CD14-positive monocyte (primary cell): ENCODE measurements around the gene TECPR2. TPM values are rescaled to one million over a fixed set of nuclear protein-coding genes. Genes with fewer than 3 reads are reported as not detected.
A peak's percentile ranks its signal among the peaks of the same experiment; 100 is the strongest.

Experiments
- DNase-seq, 3 donors: peaks; one replicate each; pipeline ENCODE4 v3.0.0-alpha.2; 2011 to 2022
- H2AFZ ChIP-seq: 2 replicates; pipeline ENCODE4 v1.6.0; 2012; ENCODE audit warnings: mild to moderate bottlenecking, low read depth, low read length, inconsistent platforms; ENCODE audit not compliant: insufficient read depth, poor library complexity, severe bottlenecking
- H3K27ac ChIP-seq, 2 donors: 1 replicate in 1 of 2; 2 replicates in 1 of 2; pipeline ENCODE4 v1.5.1; 2012 to 2013; ENCODE audit warnings: low read length in 2 of 2, control low read depth in 1 of 2, inconsistent platforms in 1 of 2, low read depth in 1 of 2, mild to moderate bottlenecking in 1 of 2
- H3K27me3 ChIP-seq, 2 donors: one replicate each; pipeline versions ENCODE4 v1.6.0 to v1.6.1; 2011 to 2013; ENCODE audit warnings: low read length in 2 of 2; ENCODE audit not compliant: control insufficient read depth in 2 of 2, insufficient read depth in 2 of 2
- H3K36me3 ChIP-seq, 2 donors: replicated peaks in 1 of 2; 1 replicate in 1 of 2; 2 replicates in 1 of 2; pipeline versions ENCODE4 v1.5.1 to v1.6.1; 2012 to 2013; ENCODE audit warnings: low read length in 2 of 2, control low read depth in 1 of 2, inconsistent platforms in 1 of 2, mild to moderate bottlenecking in 1 of 2; ENCODE audit not compliant: insufficient read depth in 2 of 2, control insufficient read depth in 1 of 2
- H3K4me1 ChIP-seq, 2 donors: 1 replicate in 1 of 2; 2 replicates in 1 of 2; pipeline versions ENCODE4 v1.5.1 to v1.6.1; 2012 to 2013; ENCODE audit warnings: low read length in 2 of 2, control low read depth in 1 of 2, inconsistent platforms in 1 of 2, mild to moderate bottlenecking in 1 of 2, moderate library complexity in 1 of 2; ENCODE audit not compliant: insufficient read depth in 2 of 2, control insufficient read depth in 1 of 2
- H3K4me2 ChIP-seq: replicated peaks from 2 replicates; pipeline ENCODE3; 2012; ENCODE audit warnings: low read length, moderate library complexity, mild to moderate bottlenecking; ENCODE audit not compliant: poor library complexity, severe bottlenecking; ENCODE audit errors: extremely low read depth
- H3K4me3 ChIP-seq, 3 experiments: fragments of 200-600 bp in 1 of 3; sonication (generic) in 1 of 3; replicated peaks in 1 of 3; 1 replicate in 2 of 3; 2 replicates in 1 of 3; pipeline ENCODE4 v1.5.1; 2011 to 2013; ENCODE audit warnings: low read length in 3 of 3, mild to moderate bottlenecking in 3 of 3, control low read depth in 2 of 3, low read depth in 2 of 3, inconsistent platforms in 1 of 3, moderate library complexity in 1 of 3
- H3K79me2 ChIP-seq: 2 replicates; pipeline ENCODE4 v1.6.0; 2012; ENCODE audit warnings: mild to moderate bottlenecking, control low read depth, inconsistent platforms, low read length, moderate library complexity; ENCODE audit not compliant: insufficient read depth
- H3K9ac ChIP-seq: 2 replicates; pipeline ENCODE4 v1.6.0; 2017; ENCODE audit warnings: low read length, mild to moderate bottlenecking; ENCODE audit not compliant: insufficient read depth, poor library complexity, severe bottlenecking
- H3K9me3 ChIP-seq, 2 donors: replicated peaks in 1 of 2; 1 replicate in 1 of 2; 2 replicates in 1 of 2; pipeline versions ENCODE4 v1.5.1 to v1.6.1; 2012 to 2013; ENCODE audit warnings: low read length in 2 of 2, control low read depth in 1 of 2; ENCODE audit not compliant: control insufficient read depth in 1 of 2, insufficient read depth in 1 of 2
- H4K20me1 ChIP-seq: 2 replicates; pipeline ENCODE4 v1.6.0; 2012; ENCODE audit warnings: mild to moderate bottlenecking, low read length, control low read depth, moderate library complexity; ENCODE audit not compliant: insufficient read depth
- H3K27ac Mint-ChIP-seq, 7 donors: one replicate each; pipeline ENCODE4 v1.8.0; 2020; ENCODE audit warnings: mild to moderate bottlenecking in 7 of 7, mixed read lengths in 7 of 7, moderate library complexity in 6 of 7, inconsistent platforms in 2 of 7
- H3K27me3 Mint-ChIP-seq, 3 donors: one replicate each; pipeline ENCODE4 v1.8.0; 2021 to 2022; ENCODE audit warnings: low read depth in 3 of 3, mild to moderate bottlenecking in 3 of 3, mixed read lengths in 3 of 3, moderate library complexity in 3 of 3, inconsistent platforms in 1 of 3
- H3K36me3 Mint-ChIP-seq, 2 donors: one replicate each; pipeline ENCODE4 v1.8.0; 2020; ENCODE audit warnings: mixed read lengths in 2 of 2, inconsistent platforms in 1 of 2, mild to moderate bottlenecking in 1 of 2
- H3K4me1 Mint-ChIP-seq: one replicate; pipeline ENCODE4 v1.8.0; 2020; ENCODE audit warnings: mild to moderate bottlenecking, mixed read lengths
- H3K4me3 Mint-ChIP-seq, 2 donors: one replicate each; pipeline ENCODE4 v1.8.0; 2020; ENCODE audit warnings: mild to moderate bottlenecking in 2 of 2, mixed read lengths in 2 of 2, moderate library complexity in 1 of 2
- H3K9me3 Mint-ChIP-seq, 7 donors: one replicate each; pipeline ENCODE4 v1.8.0; 2020 to 2022; ENCODE audit warnings: mixed read lengths in 7 of 7, mild to moderate bottlenecking in 6 of 7, moderate library complexity in 6 of 7, inconsistent platforms in 2 of 7
- WGBS: methylation state at CpG from one replicate; pipeline ENCODE4 v1.1.5; 2013; ENCODE audit warnings: missing lambda C conversion rate; ENCODE audit not compliant: insufficient coverage; 5-methylcytosine and 5-hydroxymethylcytosine counted together
- intact Hi-C, 2 donors: fragments of 100-400 bp; cut with micrococcal nuclease; formaldehyde crosslinking; loops; one replicate each; pipeline versions ENCODE4 v1.15.0 to v1.15.1; 2023
- polyA plus RNA-seq, 3 donors: library from polyadenylated mRNA; depleted of rRNA in 1 of 3; unstranded in 2 of 3; stranded (reverse) in 1 of 3; fragments of 300-500 nt in 2 of 3; fragments of >200 nt in 1 of 3; fragmentation: Illumina TruSeq in 2 of 3; gene quantifications; 1 replicate in 2 of 3; 2 replicates in 1 of 3; pipeline ENCODE4 v1.2.3, GENCODE V29; 2012 to 2021
- TF ChIP-seq, protein P1 (sequence below): fragments of 200-600 bp; IDR thresholded peaks from one replicate; pipeline ENCODE4 v1.8.0; 2022; ENCODE audit warnings: antibody characterized with exemption, mild to moderate bottlenecking

Gene TECPR2
- polyA plus RNA-seq, 3 donors = 2.8 to 10.4 (median 6.4) TPM

DNA sequence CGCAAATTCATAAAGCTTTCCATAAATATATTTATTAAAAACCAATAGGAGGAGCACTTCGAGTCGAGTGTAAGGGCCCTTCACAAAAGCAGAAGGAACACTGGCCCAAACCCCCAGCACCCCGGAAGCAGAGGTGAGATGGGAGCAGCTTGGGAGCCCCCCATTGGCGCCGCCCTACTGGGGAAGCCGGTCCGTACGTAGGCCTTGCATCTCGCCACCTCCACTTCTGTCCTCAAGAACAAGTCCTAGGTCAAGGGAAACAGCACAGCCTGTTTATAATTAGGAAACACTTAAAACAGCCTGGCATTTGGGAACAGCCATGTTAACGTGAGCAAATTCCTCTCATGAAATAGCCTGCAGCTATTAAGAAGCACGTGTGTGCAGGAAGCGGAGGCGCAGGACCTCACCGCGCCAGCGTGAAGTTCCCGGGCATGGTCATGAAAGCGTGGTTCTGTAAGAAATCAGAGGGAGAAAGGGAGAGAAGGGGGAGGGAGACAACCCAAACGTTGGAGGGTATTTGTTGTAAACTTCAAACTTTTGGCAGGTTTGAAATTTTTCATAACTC is 139.1 kb downstream of the TECPR2 start:
- Mint-ChIP-seq H3K27ac (peak overlapping the region in 3 of 7 donors; percentile 10 to 37 (median 15)), H3K4me3 (no peak overlapping the region), H3K27me3 (peaks cover 0 to 2% (median 0%) of the 10 kb centered on the region in 3 donors), H3K36me3 (peaks cover 32 to 52% of the 10 kb centered on the region in 2 donors), H3K9me3 (peaks cover 0 to 2% (median 0%) of the 10 kb centered on the region in 7 donors), H3K4me1 (peaks cover 19% of the 10 kb centered on the region)
- no peak overlapping the region for H3K4me2 ChIP-seq
- no peak overlapping the region for H3K9ac ChIP-seq
- no peaks in the 10 kb centered on the region for H3K27me3 ChIP-seq
- peaks cover 27% of the 10 kb centered on the region in 2 donors for H3K36me3 ChIP-seq
- DNase-seq = no peak
- H2AFZ ChIP-seq = no peak overlapping the region
- intact Hi-C loops = loop anchor here in 1 of 2 donors (10.0 kb wide), 1 partner anchor 137 kb away; the partner anchor contains the start of genes CINP and TECPR2
- TF ChIP-seq, protein P1, sequence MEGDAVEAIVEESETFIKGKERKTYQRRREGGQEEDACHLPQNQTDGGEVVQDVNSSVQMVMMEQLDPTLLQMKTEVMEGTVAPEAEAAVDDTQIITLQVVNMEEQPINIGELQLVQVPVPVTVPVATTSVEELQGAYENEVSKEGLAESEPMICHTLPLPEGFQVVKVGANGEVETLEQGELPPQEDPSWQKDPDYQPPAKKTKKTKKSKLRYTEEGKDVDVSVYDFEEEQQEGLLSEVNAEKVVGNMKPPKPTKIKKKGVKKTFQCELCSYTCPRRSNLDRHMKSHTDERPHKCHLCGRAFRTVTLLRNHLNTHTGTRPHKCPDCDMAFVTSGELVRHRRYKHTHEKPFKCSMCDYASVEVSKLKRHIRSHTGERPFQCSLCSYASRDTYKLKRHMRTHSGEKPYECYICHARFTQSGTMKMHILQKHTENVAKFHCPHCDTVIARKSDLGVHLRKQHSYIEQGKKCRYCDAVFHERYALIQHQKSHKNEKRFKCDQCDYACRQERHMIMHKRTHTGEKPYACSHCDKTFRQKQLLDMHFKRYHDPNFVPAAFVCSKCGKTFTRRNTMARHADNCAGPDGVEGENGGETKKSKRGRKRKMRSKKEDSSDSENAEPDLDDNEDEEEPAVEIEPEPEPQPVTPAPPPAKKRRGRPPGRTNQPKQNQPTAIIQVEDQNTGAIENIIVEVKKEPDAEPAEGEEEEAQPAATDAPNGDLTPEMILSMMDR = no peak
- no peaks in the 10 kb centered on the region for H4K20me1 ChIP-seq
- 89% methylated on average over 17 of the region's 20 CpGs for WGBS
- H3K79me2 ChIP-seq = no peaks in the 10 kb centered on the region
- no peak overlapping the region for H3K27ac ChIP-seq
- no peak overlapping the region for H3K4me3 ChIP-seq
- no peaks in the 10 kb centered on the region for H3K9me3 ChIP-seq
- H3K4me1 ChIP-seq = peaks cover 15 to 18% of the 10 kb centered on the region in 2 donors

DNA sequence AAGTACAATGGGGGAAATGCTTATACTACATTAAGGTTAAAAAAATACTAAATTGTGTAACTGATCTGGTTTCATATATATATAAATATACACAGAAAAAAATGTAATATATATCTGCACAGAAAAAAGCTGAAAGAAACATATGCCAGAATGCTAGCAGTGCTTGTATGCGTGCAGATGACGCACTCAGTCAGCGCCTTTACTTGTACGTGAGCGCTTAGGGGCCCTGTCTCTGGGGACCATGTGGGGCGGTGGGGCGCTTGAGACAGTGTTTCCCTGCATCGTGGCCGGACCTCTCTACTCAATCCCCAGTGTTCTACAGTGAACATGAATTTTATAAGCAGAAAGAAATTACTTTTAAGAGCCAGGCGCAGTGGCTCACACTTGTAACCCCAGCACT is 139.8 kb downstream of the TECPR2 start:
- H3K9me3 Mint-ChIP-seq = peaks cover 0 to 2% (median 0%) of the 10 kb centered on the region in 7 donors
- H3K4me3 Mint-ChIP-seq = no peak overlapping the region
- Histone ChIP-seq H3K9me3 (no peaks in the 10 kb centered on the region), H3K4me1 (peaks cover 15 to 18% of the 10 kb centered on the region in 2 donors), H3K4me3 (no peak overlapping the region), H3K9ac (no peak overlapping the region), H3K27me3 (no peaks in the 10 kb centered on the region), H4K20me1 (no peaks in the 10 kb centered on the region), H2AFZ (no peak overlapping the region), H3K36me3 (peaks cover 20% of the 10 kb centered on the region in 2 donors), H3K27ac (no peak overlapping the region), H3K79me2 (no peaks in the 10 kb centered on the region), H3K4me2 (no peak overlapping the region)
- WGBS = 100% methylated on average over 5 of the region's 10 CpGs
- TF ChIP-seq, protein P1 = no peak
- no peak for DNase-seq
- peaks cover 0 to 2% (median 0%) of the 10 kb centered on the region in 3 donors for H3K27me3 Mint-ChIP-seq
- H3K27ac Mint-ChIP-seq = peak overlapping the region in 2 of 7 donors; percentile 37 to 47
- peaks cover 19% of the 10 kb centered on the region for H3K4me1 Mint-ChIP-seq
- peaks cover 27 to 45% of the 10 kb centered on the region in 2 donors for H3K36me3 Mint-ChIP-seq
- intact Hi-C loops = loop anchor here in 1 of 2 donors (10.0 kb wide), 1 partner anchor 138 kb away; the partner anchor contains the start of genes CINP and TECPR2
